RCC 7860 (cell line): ENCODE results near the gene CYBA.
"Not testable (repeated sequence)": the region's sequence is repeated elsewhere in the genome, so short reads cannot be mapped to it uniquely, and the experiment has no call there.

Experiments
- DNase-seq: peaks from one replicate; pipeline ENCODE4 v3.0.0-alpha.2; 2015; ENCODE audit warnings: low spot score
- FAIRE-seq: peaks from 2 replicates; lab custom pipeline; 2012; peaks lifted over from hg19 to GRCh38; lab: Jason Lieb, UNC

Gene CYBA

GRCh38 chr16:88686439-88687253, 35.8 kb upstream of the CYBA start, which contains the start of gene SNAI3:
TSS of gene SNAI3 (minus strand) at chr16:88686507. CDS start at chr16:88686406, 101 bp downstream.
- FAIRE-seq (no peak), DNase-seq (no peak)

DNA sequence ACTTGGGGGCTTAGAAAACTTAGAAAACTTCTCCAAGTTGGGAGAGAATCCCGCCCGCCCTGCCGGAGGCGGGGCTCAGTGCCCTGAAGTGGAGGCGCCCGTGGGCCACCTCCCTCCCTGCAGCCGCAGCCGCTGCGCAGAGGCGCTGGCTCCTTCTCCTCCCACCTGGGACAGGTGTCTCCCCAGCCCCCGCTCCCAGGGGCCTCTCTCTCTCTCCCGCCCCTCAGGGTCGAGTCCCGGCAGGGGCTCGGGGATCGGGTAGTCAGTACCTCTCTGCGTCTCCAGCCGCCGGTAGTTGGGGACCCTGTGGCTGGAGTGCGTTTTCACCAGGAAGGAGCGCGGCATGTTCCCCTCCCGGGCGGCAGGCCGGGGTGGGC, 35.2 kb upstream of the CYBA start:
- FAIRE-seq = no peak
- no peak for DNase-seq

GRCh38 chr16:88685156-88686061, 34.6 kb upstream of the CYBA start:
- FAIRE-seq (no peak), DNase-seq (no peak)

- no peak for FAIRE-seq
- no peak for DNase-seq
Observed at GRCh38 chr16:88684569-88685155, 33.8 kb upstream of the CYBA start.

DNA sequence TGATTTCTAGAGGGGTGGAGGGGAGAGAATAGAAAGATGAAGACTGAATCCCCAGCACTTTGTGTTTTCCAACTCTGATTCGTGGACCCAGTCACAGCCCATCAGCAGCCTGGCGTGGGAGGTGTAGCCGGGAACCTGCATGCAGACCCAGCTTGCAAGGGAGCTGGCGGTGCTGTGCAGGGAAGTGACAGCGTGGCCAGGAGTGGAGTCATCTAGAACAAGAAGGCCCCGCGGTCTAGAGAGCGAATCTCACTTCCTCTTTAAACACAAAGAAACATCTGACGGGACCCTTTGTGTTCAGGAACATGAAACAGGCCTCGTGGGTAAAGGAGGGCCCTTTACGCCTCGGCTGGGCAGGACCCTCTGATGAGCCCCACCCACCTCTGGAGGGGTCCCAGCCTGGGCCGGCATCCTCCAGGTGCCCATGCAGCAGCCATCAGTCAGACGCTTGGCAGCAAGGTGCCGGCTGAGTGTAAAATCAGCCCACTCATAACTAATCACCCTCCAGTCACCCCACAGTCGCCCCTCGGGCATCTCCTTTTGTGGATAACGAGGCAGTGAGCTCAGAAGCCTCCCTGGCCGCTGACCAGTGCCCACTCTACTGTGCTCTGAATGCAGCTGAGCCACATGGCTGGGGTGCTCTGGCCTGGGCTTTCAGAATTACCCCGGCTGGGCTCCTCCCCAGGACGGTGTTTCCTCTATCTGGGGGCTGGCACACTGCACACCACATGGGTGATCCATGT, 31.0 kb upstream of the CYBA start:
- DNase-seq (no peak), FAIRE-seq (no peak)

DNA sequence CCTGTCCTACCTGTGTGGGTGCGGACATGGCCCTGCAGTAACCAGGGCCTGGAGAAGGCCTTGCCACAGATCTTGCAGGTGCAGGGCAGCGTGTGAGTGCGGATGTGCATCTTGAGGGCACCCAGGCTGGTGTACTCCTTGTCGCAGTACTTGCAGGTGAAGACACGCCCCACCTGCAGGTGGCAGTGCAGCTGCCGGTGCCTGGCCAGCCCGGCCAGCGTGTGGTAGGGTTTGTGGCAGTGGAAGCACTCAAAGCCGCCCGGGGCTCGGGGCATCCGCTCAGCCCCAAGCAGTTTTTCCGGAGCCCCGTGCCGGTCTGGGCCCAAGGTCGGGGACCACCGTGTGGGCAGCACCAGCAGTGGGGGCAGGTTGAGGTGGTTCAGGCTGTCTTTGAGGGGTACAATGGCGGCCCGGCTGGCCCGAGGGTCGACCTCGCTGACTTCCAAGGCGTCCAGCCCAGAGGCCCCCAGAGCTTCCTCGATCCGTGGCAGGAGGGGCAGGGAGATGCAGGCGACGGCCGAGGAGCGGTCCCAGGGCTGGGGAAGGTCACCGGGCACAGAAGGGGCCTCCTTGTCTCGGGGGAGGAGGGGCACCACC, 30.3 kb upstream of the CYBA start:
- FAIRE-seq (no peak), DNase-seq (no peak)

GRCh38 chr16:88680554-88681083, 29.8 kb upstream of the CYBA start:
- no peak for DNase-seq
- no peak for FAIRE-seq

GRCh38 chr16:88678224-88678979, 27.5 kb upstream of the CYBA start:
- FAIRE-seq = no peak
- DNase-seq = no peak

- no peak for DNase-seq
- no peak for FAIRE-seq
Observed at GRCh38 chr16:88677721-88678120, 26.9 kb upstream of the CYBA start.

DNA sequence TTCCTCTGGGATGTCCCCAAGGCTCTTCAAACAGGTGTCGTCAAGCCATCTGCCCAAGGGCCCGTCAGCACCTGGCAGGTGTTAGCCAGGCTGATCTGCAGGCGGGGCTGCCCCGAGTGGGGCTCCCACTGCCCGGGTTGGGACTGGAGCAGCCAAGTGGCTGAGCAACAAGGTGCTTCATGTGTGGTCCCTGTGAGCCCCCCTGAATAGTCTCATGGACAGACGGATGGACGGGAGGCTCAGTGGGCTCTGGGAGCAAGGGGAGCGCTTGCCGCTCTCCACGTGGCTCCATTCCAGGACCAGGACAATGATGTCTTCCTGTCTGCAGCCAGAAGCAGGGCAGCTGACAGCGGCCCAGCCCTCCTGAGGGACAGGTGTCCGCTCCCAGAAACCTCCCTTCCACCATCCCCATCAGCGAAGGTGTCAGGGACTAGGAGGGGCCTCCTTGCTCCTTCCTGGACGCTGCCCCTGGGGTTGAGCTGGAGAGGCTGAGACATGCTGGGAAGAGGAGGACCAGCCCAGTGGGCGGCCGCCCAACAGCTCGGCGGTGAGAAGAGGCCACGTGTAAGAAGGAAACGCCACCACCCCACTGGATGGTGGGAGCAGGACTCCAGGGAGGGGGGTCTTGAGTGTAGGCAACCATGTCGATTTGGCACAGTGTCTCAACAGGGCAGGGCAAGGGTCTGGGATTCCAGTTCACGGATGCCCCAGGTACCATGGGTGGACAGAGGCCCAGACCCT, 25.8 kb upstream of the CYBA start:
- no peak for FAIRE-seq
- no peak for DNase-seq

GRCh38 chr16:88673716-88674379, 23.0 kb upstream of the CYBA start:
- FAIRE-seq (no peak), DNase-seq (no peak)

DNA sequence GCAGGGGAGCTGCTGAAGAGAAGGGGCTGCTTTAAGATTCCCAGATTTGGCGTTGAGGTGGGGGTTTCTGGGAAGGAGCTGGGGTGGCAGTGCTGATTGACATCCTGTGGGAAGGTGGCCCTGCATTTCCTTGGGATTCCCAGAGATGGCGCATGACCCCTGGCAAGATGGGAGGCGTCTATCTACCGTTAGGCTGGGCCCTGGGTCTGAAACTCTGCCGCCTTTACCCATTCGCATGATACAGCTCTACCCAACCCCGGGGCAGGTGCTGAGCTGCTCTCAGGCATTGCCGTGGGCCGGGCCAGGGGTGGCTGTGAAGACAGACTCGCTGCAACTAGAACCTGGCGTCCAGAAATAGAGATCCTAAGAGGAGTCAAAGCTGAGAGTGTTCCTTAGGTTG, 21.9 kb upstream of the CYBA start:
- FAIRE-seq (no peak), DNase-seq (no peak)

DNA sequence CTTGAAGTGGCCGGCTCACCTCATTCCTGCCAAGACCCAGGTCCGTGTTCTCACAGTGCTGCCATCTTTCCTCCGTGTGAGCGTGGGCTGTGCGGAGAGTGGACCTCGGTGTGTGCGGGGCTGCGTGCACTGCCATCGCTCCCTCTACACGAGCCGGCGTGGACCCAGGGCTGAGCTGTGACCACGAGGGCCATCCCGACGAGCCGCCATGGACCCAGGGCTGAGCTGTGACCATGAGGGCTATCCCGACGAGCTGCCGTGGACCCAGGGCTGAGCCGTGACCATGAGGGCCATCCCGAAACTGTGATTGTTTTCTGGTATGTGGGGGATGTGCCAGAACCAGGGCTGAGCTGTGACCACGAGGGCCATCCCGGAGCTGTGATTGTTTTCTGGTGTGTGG, 21.0 kb upstream of the CYBA start:
- DNase-seq (no peak), FAIRE-seq (no peak)

DNA sequence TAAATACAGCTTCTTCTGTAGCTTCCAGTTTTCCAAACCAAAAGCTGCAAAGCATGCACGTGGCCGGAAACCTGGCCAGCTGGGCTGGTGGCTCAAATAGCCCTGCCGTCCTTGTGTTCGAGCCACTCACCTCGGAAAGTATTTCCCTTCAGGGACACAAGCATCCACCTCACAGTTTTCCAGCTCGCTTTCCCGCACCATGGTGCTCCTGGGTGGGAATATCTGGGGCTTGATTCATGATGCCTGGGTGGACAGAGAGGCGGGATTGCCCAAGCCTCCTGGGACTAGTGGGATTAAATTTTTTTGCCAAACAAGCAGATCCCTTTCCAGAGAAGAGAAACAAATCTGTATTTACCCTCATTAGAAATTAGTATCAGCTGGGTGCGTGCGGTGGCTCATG, 19.1 kb upstream of the CYBA start:
- DNase-seq = no peak
- FAIRE-seq = no peak

DNA sequence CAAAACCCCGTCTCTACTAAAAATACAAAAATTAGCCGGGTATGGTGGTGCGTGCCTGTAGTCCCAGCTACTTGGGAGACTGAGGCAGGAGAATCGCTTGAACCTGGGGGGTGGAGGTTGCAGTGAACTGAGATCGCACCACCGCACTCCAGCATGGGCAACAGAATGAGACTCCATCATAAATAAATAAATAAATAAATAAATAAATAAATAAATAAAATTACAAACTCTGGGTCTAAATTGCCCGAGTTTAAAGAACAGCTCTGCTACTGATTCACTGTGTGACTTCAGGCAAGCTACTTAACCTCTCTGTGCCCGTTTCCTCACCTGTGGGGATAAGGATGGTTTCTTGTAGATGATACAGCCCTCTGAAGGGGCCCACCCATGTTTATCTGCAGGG, 18.6 kb upstream of the CYBA start:
- not testable (repeated sequence) for DNase-seq, FAIRE-seq

DNA sequence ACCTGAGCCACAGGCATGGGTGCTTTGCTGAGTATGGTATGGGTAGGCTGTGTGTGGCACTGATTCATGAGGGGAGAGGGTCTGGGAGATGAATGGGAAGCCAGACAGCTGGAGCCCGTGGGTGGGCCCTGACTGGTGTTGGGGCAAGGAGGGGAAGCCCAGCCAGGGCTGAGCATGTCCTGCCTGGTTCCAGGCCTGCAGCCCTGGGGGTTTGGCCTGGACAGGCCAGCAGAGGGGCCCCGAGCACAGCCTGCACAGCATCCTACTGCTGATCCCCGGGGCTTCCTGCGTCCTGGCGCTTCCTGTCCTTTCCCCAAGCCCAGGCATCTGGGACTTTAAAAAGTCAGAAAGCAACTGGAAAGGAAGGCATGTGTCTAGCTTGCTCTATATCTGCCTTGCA, 16.6 kb upstream of the CYBA start:
- DNase-seq (no peak), FAIRE-seq (no peak)

- FAIRE-seq (no peak), DNase-seq (no peak)
Observed at GRCh38 chr16:88665570-88665969, 14.7 kb upstream of the CYBA start.

GRCh38 chr16:88665148-88665547, 14.3 kb upstream of the CYBA start:
- FAIRE-seq (no peak), DNase-seq (no peak)
